ENCODE measurements around the gene FAM89A.
"Not testable (repeated sequence)": the region's sequence is repeated elsewhere in the genome, so short reads cannot be mapped to it uniquely, and the experiment has no call there.

FAM89A gene

DNA sequence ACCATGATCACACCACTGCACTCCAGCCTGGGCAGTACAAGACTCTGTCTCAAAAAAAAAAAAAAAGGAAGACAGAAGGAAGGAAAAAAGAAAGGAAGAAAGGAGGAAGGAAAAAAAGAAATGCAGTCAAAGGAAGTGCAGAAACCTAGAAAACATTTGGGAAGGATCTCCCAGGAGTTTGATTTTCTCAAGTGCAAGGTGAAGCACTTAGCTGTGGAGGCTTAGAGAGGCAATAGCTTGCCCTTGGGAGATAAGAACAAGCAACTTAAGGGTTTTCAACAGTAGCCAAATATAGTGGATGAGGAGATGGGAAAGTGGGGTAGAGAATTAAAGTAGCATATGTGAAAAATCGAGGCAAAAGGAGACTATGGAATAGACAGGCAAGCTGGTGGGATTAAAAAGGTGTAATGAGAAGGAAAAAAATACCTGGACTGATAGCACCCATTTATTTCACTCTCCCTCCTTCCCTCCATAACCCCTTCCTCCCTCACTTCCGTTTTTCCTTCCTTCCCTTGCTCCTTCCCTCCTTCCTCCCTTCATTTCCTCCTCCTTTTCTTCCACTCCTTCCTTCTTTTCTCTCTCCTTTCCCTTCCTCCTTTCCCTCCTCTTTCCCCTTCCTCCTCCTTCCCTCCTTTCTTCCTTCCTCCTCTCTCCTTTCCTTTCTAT is 6.8 kb upstream of the FAM89A start:
- no peaks in the 10 kb centered on the region for H3K4me1 Mint-ChIP-seq
- H3K9me3 Mint-ChIP-seq: peaks cover 5% of the 10 kb centered on the region
- H3K4me3 Mint-ChIP-seq: no peak overlapping the region
- ATAC-seq: no peak
- DNase-seq (ENCODE audit: low spot score in 2 of 2): no peak
- H3K36me3 Mint-ChIP-seq: no peaks in the 10 kb centered on the region
- H3K27ac Mint-ChIP-seq: no peak overlapping the region

DNA sequence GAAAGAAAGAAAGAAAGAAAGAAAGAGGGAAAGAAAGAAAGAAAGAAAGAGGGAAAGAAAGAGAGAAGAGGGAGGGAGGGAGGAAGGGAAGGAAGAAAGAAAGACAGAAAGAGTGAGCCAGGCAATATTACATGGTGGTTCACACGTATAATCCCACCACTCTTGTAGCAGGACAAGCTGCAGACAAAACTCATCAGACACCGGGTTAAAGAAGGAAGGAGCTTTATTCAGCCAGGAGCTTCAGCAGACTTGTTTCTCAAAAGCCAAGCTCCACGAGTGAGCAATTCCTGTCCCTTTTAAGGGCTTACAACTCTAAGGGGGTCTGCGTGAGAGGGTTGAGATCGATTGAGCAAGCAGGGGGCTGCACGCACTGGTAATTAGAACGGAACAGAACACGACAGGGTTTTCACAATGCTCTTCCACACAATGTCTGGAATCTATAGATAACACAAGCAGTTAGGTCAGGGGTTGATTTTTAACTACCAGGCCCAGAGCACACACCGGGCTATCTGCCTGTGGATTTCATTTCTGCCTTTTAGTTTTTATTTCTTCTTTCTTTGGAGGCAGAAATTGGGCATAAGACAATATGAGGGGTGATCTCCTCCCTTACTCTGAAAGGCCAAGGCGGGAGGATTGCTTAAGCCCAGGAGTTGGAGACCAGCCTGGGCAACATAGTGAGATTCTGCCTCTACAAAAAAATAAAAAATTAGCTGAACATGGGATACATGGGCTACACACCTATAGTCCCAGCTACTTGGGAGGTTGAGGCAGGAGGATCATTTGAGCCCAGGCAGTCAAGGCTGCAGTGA is 6.1 kb upstream of the FAM89A start:
- DNase-seq (ENCODE audit: low spot score in 2 of 2); H3K27ac Mint-ChIP-seq; H3K9me3 Mint-ChIP-seq; H3K4me1 Mint-ChIP-seq; H3K36me3 Mint-ChIP-seq; H3K4me3 Mint-ChIP-seq; ATAC-seq: not testable (repeated sequence)

DNA sequence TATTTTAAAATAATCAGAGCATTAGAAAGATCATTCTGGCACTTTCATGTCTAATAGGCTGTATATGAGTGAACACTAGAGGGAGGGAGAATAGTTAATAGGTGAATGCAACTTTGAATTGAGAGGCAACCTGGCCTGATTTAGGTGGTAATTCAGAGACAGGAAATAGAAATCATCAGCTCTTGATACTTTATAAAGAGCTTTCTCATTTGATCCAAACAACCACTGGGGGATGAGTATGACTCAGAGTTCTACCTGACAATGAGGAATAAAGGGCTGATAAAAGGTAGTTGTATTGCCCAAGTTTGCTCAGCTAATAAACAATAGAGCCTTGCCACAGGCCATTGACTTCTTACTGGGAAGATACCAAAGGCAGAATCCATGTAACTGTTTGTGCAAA is 5.2 kb upstream of the FAM89A start:
- H3K9me3 Mint-ChIP-seq: peaks cover 5% of the 10 kb centered on the region
- no peak overlapping the region for H3K27ac Mint-ChIP-seq
- no peaks in the 10 kb centered on the region for H3K36me3 Mint-ChIP-seq
- H3K4me1 Mint-ChIP-seq: peaks cover 7% of the 10 kb centered on the region
- ATAC-seq (no peak), DNase-seq (ENCODE audit: low spot score in 2 of 2) (no peak)
- H3K4me3 Mint-ChIP-seq: no peak overlapping the region

DNA sequence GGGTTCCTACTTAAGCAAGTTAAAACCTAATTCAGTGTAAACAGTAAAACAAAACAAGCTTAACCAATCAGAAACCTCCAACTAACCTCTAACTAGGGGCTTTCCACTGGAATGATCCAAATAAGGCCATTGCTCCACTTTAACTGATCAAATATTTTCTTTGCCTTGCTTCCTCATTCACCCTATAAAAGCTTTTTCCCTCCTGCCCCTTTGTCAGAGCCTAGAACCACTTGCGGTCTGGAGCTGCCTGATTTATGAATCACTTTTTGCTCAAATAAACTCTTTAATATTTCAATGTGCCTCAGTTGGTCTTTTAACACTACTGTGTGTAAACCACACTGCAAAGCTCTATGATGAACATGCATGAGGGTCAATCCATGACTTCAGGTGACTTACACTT is 4.5 kb upstream of the FAM89A start:
- no peaks in the 10 kb centered on the region for H3K36me3 Mint-ChIP-seq
- H3K4me1 Mint-ChIP-seq: peaks cover 7% of the 10 kb centered on the region
- DNase-seq (ENCODE audit: low spot score in 2 of 2): no peak
- no peak overlapping the region for H3K27ac Mint-ChIP-seq
- peaks cover 5% of the 10 kb centered on the region for H3K9me3 Mint-ChIP-seq
- ATAC-seq: no peak
- no peak overlapping the region for H3K4me3 Mint-ChIP-seq

DNA sequence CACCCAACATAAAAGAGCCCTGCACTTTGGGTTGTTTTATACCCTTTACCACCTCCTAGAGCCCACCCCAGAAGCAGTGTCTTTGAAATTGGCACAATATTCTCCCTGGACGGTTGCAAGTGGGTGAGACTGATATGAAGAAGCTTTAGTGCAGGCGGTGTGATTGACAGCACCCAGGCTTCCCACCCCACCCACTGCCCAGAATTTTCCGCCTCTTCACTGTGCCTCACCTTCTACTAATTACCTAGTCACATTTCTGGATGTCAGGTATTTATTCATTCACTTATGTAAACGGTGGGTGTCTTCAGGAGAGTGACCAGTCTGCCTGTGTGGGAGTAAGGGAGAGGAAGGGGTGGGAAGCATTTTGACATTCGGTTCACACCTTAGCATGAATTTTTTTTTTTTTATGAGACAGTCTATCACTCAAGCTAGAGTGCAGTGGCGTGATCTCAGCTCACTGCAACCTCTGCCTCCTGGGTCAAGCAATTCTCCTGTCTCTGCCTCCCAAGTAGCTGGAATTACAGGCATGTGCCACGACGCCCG is 1.7 kb upstream of the FAM89A start:
- H3K36me3 Mint-ChIP-seq: peaks cover 6% of the 10 kb centered on the region
- H3K4me3 Mint-ChIP-seq: peak overlapping the region; percentile 66
- H3K4me1 Mint-ChIP-seq: peaks cover 19% of the 10 kb centered on the region
- no peak for DNase-seq (ENCODE audit: low spot score in 2 of 2)
- no peak for ATAC-seq
- peak overlapping the region; percentile 60 for H3K27ac Mint-ChIP-seq
- H3K9me3 Mint-ChIP-seq: peaks cover 5% of the 10 kb centered on the region

DNA sequence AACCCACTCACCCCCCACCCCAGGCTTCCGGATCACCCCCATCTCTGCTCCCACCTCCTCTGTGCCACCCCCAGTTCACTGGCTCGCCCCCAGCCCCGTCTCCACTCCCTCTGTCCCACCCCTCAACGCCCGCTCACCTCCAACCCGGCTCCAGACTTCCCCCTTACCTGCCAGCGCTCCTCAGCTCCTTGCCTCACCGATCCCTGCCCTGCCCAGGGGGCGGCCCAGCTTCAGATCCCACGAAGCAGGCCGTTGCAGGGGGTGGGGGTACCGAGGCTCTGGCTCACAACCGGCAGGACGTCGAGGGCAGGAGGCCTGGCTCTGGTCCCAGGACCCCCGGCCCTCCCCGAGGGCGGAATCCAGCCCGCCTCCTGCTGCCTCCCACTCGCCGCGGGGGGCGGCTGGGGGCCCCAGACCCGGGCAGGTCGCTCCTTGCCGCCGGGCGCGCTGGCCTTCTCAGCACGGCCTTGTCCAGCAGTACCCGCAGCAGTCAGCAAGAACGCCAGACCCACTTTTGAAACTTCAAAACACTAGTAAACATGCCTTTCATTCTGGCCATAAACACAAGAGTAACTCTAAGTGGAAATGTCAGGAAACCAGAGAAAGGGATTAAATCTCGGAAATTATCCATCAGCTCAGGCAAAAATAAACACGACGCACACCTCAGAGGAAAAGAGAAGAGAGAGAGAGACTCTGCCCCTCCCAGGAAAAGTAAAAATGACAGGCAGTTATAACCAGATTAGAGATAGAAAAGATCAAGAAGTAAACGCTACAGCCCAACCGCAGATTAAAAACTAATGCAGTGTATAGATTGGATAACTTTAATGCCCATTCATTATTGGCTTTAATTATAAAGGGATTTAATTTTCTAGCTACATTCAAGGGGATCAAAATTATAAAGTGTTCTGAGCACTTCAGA is 1.0 kb upstream of the FAM89A start:
- no peak for DNase-seq (ENCODE audit: low spot score in 2 of 2)
- H3K4me1 Mint-ChIP-seq: peaks cover 26% of the 10 kb centered on the region
- ATAC-seq: no peak
- peaks cover 6% of the 10 kb centered on the region for H3K36me3 Mint-ChIP-seq
- H3K4me3 Mint-ChIP-seq: peak overlapping the region; percentile 66
- peak overlapping the region; percentile 60 for H3K27ac Mint-ChIP-seq
- peaks cover 5% of the 10 kb centered on the region for H3K9me3 Mint-ChIP-seq

DNA sequence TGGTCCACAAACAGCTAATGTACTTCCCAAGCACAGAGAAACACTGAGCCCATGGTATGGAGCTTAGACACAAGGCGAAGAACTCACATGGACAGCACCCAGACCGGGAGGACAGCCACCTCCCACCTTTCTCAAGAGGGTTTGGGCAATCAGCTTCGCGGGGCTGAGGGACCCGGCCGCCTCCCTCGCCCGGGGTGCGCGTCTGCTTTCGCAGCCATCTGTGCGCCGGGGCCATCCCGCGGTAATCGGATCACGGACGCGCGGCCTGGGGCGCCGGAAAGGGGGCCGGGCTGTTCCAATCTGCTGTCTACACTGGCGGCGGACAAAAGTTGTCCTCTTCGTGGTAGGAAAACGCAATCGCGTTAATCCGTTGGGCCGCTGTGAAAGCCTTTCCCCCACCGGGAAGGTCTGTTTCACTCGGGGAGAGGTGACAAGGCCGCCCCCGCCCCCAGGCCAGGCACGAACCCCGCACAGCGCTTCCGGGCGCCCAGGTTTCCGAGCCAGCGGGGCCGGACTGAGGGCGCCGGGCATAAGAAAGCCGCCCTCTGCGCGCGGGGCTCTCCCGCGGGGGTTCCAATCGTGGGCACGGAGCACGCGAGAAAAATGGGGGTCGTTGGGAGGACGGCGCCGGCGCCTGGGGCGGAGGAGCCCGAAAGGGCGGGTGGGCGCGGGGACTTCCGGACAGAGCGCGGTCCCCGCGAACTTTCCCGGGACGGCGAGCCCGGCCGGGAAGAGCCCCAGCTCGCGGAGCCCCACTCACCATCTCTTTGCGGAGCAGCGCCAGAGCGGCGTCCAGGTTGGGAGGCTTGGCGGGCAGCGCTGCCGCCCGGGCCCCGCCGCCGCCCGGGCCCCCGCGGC is 664 bp downstream of the FAM89A start:
- ATAC-seq (peak; percentile 61), DNase-seq (ENCODE audit: low spot score in 2 of 2) (peak; percentile 21 to 70)
- H3K4me3 Mint-ChIP-seq: peak overlapping the region; percentile 66
- H3K9me3 Mint-ChIP-seq: no peaks in the 10 kb centered on the region
- peaks cover 6% of the 10 kb centered on the region for H3K36me3 Mint-ChIP-seq
- H3K4me1 Mint-ChIP-seq: peaks cover 30% of the 10 kb centered on the region
- no peak overlapping the region for H3K27ac Mint-ChIP-seq

DNA sequence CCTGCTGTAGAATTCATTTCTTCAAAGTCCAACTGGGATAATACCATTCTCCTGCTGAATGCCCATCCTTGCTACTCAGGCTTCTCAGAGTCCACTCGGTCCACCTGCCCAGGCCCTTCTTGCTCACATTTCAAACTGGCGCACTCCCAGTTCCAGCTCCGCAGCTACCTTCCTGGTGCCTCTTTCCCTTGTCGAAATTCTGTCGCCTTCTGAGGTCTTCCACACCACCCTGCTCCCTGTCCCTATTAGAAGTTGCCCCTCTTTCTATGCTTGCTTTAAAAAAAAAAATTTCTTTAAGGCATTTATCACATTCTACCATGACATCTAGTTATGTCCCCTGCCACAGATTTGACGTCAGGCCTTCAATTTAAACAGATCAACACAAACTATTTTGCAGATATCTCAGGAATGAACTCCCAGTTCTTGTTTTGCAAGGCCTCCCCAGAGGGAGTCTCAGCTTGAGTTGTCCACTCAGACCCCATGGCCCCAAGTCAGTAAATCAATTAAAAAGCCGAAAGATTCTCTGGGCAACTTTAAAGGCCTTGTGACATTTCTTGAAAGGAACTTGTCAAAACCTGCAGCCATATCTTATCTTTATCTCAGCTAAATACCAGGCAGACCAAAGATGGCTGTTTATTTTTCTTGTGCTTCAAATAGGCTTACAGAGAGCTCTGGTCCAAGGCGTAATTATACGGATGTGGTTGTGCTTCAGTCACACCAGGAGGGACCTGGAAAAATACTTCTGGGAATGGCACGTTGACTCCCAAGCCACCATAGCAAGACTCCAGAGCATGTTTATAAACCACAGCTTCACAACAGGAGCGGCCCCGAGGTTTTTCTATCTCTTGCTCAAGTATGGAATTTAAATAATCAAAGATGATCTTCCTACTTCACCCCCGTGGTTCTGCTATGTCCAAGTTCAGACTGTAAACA is 2.2 kb downstream of the FAM89A start:
- peaks cover 32% of the 10 kb centered on the region for H3K4me1 Mint-ChIP-seq
- H3K4me3 Mint-ChIP-seq: peak overlapping the region; percentile 66
- H3K27ac Mint-ChIP-seq: no peak overlapping the region
- DNase-seq (ENCODE audit: low spot score in 2 of 2) (no peak), ATAC-seq (no peak)
- H3K36me3 Mint-ChIP-seq: peaks cover 6% of the 10 kb centered on the region
- H3K9me3 Mint-ChIP-seq: no peaks in the 10 kb centered on the region

DNA sequence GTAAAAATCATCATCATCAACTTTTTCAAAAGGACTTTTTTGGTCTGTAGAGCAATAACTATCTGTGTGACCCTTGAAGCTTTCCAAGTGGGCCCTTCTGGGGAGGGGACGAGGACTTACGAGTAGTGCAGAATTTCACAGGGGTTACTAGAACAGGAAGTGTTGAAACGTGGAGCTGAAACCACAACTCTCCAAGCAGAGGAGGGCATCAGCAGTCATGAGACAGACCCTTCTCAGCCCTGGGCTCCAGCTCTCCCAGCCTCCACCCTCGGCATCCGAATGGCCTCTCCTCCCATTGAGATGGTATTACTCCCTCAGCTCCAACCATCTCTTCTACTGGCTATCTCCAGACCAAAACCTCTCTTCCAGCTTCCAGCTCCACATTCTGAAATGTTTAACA is 3.6 kb downstream of the FAM89A start:
- peaks cover 35% of the 10 kb centered on the region for H3K4me1 Mint-ChIP-seq
- no peak overlapping the region for H3K27ac Mint-ChIP-seq
- H3K36me3 Mint-ChIP-seq: peaks cover 6% of the 10 kb centered on the region
- no peaks in the 10 kb centered on the region for H3K9me3 Mint-ChIP-seq
- ATAC-seq (no peak), DNase-seq (ENCODE audit: low spot score in 2 of 2) (no peak)
- H3K4me3 Mint-ChIP-seq: no peak overlapping the region

DNA sequence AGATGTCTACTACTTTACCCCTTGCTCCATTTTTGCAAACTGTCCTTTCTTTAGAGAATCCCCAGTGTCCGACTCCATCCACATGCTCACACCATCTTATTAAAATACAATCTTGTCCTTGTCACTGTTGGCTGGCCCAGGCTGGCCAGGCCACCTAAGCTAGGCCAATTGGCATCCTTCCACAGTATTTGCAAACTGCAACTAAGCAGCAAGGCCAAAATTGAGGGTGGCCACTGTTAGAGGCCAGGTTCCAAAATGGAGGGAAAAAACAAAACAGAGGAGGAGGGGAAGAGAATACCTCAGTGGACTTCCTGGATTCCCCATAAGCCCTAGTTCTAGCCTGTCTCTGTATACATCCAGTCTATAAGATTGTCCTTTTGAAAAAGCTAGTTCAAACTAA is 4.3 kb downstream of the FAM89A start:
- DNase-seq (ENCODE audit: low spot score in 2 of 2) (no peak), ATAC-seq (no peak)
- H3K4me3 Mint-ChIP-seq: no peak overlapping the region
- H3K27ac Mint-ChIP-seq: no peak overlapping the region
- no peaks in the 10 kb centered on the region for H3K9me3 Mint-ChIP-seq
- H3K4me1 Mint-ChIP-seq: peaks cover 30% of the 10 kb centered on the region
- H3K36me3 Mint-ChIP-seq: peaks cover 6% of the 10 kb centered on the region

DNA sequence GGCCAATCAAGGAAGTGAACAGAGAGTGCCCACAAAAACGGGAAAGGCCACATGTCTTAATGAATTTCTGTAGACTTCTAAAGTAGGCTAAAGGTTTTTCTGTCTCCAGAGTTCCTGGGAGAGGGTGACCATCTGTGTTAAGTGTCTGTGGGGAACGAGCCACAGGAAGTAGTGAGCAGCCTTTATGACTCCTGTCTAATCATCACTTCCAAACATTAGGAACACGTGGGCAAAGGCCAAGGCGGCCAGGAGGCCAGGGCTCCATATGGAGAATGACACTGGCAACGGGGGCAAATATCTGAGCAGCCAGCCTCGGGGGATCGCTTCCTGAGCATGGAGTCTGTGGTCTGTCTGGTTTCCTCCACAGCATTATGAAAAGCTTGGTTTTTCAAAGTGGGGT is 7.1 kb downstream of the FAM89A start:
- H3K27ac Mint-ChIP-seq: no peak overlapping the region
- H3K9me3 Mint-ChIP-seq: no peaks in the 10 kb centered on the region
- H3K4me3 Mint-ChIP-seq: no peak overlapping the region
- peaks cover 28% of the 10 kb centered on the region for H3K4me1 Mint-ChIP-seq
- DNase-seq (ENCODE audit: low spot score in 2 of 2) (no peak), ATAC-seq (no peak)
- H3K36me3 Mint-ChIP-seq: peaks cover 6% of the 10 kb centered on the region

DNA sequence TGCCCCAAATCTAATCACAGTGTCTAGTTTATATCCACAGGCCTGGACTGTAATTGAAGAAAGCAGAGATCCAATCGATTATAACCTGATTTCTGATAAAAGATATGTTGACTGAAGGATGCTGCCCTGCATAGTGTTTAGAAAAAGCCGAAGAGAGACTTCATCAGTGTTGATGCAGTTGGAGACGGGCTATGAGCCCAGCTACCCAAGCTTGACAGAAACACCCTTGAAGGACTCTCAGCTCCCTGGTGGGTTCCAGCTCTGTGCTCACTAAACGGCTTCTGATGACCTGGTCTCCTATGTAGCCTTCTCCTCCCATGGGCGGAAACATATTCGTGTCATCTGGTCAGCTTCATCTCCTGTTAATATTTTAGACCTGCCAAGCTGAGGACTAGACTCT is 10.2 kb downstream of the FAM89A start:
- ATAC-seq (no peak), DNase-seq (ENCODE audit: low spot score in 2 of 2) (no peak)
- Mint-ChIP-seq H3K27ac (no peak overlapping the region), H3K9me3 (no peaks in the 10 kb centered on the region), H3K36me3 (peaks cover 6% of the 10 kb centered on the region), H3K4me3 (no peak overlapping the region), H3K4me1 (peaks cover 12% of the 10 kb centered on the region)

DNA sequence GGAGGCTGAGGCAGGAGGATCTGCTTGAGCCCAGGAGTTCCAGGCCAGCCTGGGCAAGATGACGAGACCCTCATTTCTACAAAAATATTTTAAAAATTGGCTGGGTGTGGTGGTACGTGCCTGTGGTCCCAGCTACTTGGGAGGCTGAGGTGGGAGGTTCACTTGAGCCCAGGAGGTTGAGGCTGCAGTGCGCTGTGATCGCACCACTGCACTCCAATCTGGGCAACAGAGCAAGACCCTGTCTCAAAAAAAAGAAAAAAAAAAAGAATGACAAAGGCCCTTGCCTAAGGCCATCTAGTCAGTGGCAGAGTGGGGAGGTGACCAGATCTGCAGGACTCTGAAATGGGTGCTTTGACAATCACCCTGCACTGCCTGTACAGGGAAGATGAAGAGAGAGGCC is 10.8 kb downstream of the FAM89A start:
- not testable (repeated sequence) for H3K4me3 Mint-ChIP-seq; H3K36me3 Mint-ChIP-seq; H3K9me3 Mint-ChIP-seq; H3K27ac Mint-ChIP-seq; DNase-seq (ENCODE audit: low spot score in 2 of 2); ATAC-seq
- H3K4me1 Mint-ChIP-seq: peaks cover 12% of the 10 kb centered on the region

DNA sequence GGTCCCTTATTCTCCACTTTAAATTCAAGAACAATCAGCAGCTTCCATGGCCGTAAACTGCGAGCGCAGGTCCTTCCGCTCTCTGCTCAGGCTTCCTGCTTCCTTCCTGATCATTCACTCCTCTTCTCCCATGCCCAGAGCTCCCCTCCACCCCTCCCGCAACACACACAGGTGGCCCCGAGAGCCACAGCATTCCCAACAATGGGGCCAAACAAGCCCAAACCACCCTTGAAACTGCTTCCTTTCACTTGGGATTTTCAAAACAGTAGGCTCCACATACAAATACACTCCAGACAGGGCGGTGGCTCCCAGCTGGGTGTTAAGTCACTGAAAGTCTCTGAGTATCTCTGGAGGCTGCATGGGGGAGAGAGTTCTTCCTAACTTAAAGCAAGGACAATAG is 11.4 kb downstream of the FAM89A start:
- ATAC-seq (no peak), DNase-seq (ENCODE audit: low spot score in 2 of 2) (no peak)
- Mint-ChIP-seq H3K4me1 (peaks cover 12% of the 10 kb centered on the region), H3K27ac (no peak overlapping the region), H3K4me3 (no peak overlapping the region), H3K36me3 (peaks cover 6% of the 10 kb centered on the region), H3K9me3 (no peaks in the 10 kb centered on the region)

Measured in stimulated activated effector memory CD8-positive, alpha-beta T cell treated with anti-CD3 and anti-CD28 coated beads, Interleukin-12 subunit alpha, Interleukin-12 subunit beta, amount 100 ng/mL, for 72 hours (primary cell).